GM23338 (cell line): ENCODE measurements around the gene ALG14. TPM values are rescaled to one million over a fixed set of nuclear protein-coding genes. Genes with fewer than 3 reads are reported as not detected.

ENCODE experiments used
- ATAC-seq: fragments of 200-7000 bp; cut with Tn5 transposase; 3 replicates; pipeline ENCODE4 v1.9.1; 2020
- DNase-seq: peaks from one replicate; pipeline ENCODE4 v3.0.0-alpha.2; 2015; ENCODE audit warnings: low spot score
- H2AFZ ChIP-seq: fragments of 200-600 bp; sonication (generic); 2 replicates; pipeline ENCODE4 v1.8.0; 2016; ENCODE audit warnings: antibody characterized with exemption, mild to moderate bottlenecking, moderate library complexity
- H3F3A ChIP-seq: fragments of 200-600 bp; sonication (generic); replicated peaks from 2 replicates; pipeline ENCODE4 v1.8.0; 2017; ENCODE audit warnings: antibody characterized with exemption, mixed run types, low read depth
- H3K27ac ChIP-seq: fragments of 200-600 bp; sonication (generic); 2 replicates; pipeline ENCODE4 v1.6.1; 2016; ENCODE audit warnings: low read depth
- H3K27me3 ChIP-seq: fragments of 200-600 bp; sonication (generic); 2 replicates; pipeline ENCODE4 v1.8.0; 2016; ENCODE audit warnings: mild to moderate bottlenecking, mixed run types, moderate library complexity; ENCODE audit not compliant: insufficient read depth
- H3K36me3 ChIP-seq: fragments of 200-600 bp; sonication (generic); 2 replicates; pipeline ENCODE4 v1.8.0; 2016; ENCODE audit warnings: mild to moderate bottlenecking; ENCODE audit not compliant: insufficient read depth
- H3K4me1 ChIP-seq: fragments of 200-600 bp; sonication (generic); 2 replicates; pipeline ENCODE4 v1.8.0; 2016; ENCODE audit warnings: mild to moderate bottlenecking, moderate library complexity; ENCODE audit not compliant: insufficient read depth
- H3K4me2 ChIP-seq: fragments of 200-600 bp; sonication (generic); 2 replicates; pipeline ENCODE4 v1.7.1; 2017; ENCODE audit warnings: mixed run types
- H3K4me3 ChIP-seq: fragments of 200-600 bp; sonication (generic); 2 replicates; pipeline ENCODE4 v1.6.1; 2016; ENCODE audit warnings: mixed run types
- H3K79me2 ChIP-seq: fragments of 200-600 bp; sonication (generic); replicated peaks from 2 replicates; pipeline ENCODE4 v1.8.0; 2017; ENCODE audit warnings: mild to moderate bottlenecking; ENCODE audit not compliant: insufficient read depth
- H3K9me2 ChIP-seq: fragments of 200-600 bp; sonication (generic); 2 replicates; pipeline ENCODE4 v1.8.0; 2017; ENCODE audit not compliant: insufficient read depth
- H4K20me1 ChIP-seq: fragments of 200-600 bp; sonication (generic); replicated peaks from 2 replicates; pipeline ENCODE4 v1.8.0; 2017; ENCODE audit warnings: mild to moderate bottlenecking; ENCODE audit not compliant: insufficient read depth
- H3K27ac Mint-ChIP-seq: 2 replicates; pipeline ENCODE4 v1.8.0; 2020; ENCODE audit warnings: inconsistent platforms, mild to moderate bottlenecking, moderate library complexity, mixed read lengths
- H3K27me3 Mint-ChIP-seq: 3 replicates; pipeline ENCODE4 v1.8.0; 2022; ENCODE audit warnings: low read depth, mild to moderate bottlenecking, moderate library complexity, mixed read lengths, inconsistent platforms; ENCODE audit not compliant: insufficient read depth, poor library complexity
- H3K36me3 Mint-ChIP-seq: 3 replicates; pipeline ENCODE4 v1.8.0; 2021; ENCODE audit warnings: low read depth, mild to moderate bottlenecking, inconsistent platforms, moderate library complexity, mixed read lengths
- H3K4me1 Mint-ChIP-seq: 3 replicates; pipeline ENCODE4 v1.8.0; 2020; ENCODE audit warnings: mild to moderate bottlenecking, inconsistent platforms, mixed read lengths
- H3K4me3 Mint-ChIP-seq: 3 replicates; pipeline ENCODE4 v1.8.0; 2021; ENCODE audit warnings: moderate library complexity, mild to moderate bottlenecking, inconsistent platforms, mixed read lengths
- H3K9me3 Mint-ChIP-seq: 3 replicates; pipeline ENCODE4 v1.8.0; 2020; ENCODE audit warnings: moderate library complexity, mild to moderate bottlenecking, inconsistent platforms, mixed read lengths
- CREB1 ChIP-seq: fragments of 250-450 bp; sonication (Bioruptor Pico); IDR thresholded peaks from 2 replicates; pipeline ENCODE4 v1.5.0; 2020; ENCODE audit warnings: low read depth, mild to moderate bottlenecking, moderate library complexity
- ETS1 ChIP-seq: IDR thresholded peaks from 2 replicates; pipeline ENCODE4 v1.6.1; 2016; ENCODE audit warnings: antibody characterized with exemption
- EZH2 ChIP-seq: fragments of 200-600 bp; sonication (generic); IDR thresholded peaks from one replicate; pipeline ENCODE4 v1.8.0; 2017; ENCODE audit warnings: antibody characterized with exemption, mild to moderate bottlenecking, low read depth; ENCODE audit not compliant: unreplicated experiment
- JUNB ChIP-seq: IDR thresholded peaks from one replicate; pipeline ENCODE4 v1.6.1; 2016; ENCODE audit warnings: antibody characterized with exemption; ENCODE audit not compliant: unreplicated experiment
- NANOG ChIP-seq: IDR thresholded peaks from 2 replicates; pipeline ENCODE4 v1.6.1; 2016; ENCODE audit warnings: antibody characterized with exemption, borderline replicate concordance
- POLR2AphosphoS5 ChIP-seq: IDR thresholded peaks from 2 replicates; pipeline ENCODE4 v1.6.1; 2016; ENCODE audit warnings: antibody characterized with exemption, low read depth
- STAT1 ChIP-seq: IDR thresholded peaks from one replicate; pipeline ENCODE4 v1.6.1; 2016; ENCODE audit warnings: antibody characterized with exemption; ENCODE audit not compliant: unreplicated experiment
- ZNF331 ChIP-seq: fragments of 250-450 bp; sonication (Bioruptor Pico); IDR thresholded peaks from 2 replicates; pipeline ENCODE4 v1.5.0; 2020; ENCODE audit warnings: low read depth, mild to moderate bottlenecking, moderate library complexity
- ZNF462 ChIP-seq: fragments of 250-450 bp; sonication (Bioruptor Pico); IDR thresholded peaks from 2 replicates; pipeline ENCODE4 v1.5.0; 2020; ENCODE audit warnings: mild to moderate bottlenecking, moderate library complexity
- polyA plus RNA-seq: library from polyadenylated mRNA; unstranded; fragments of >200 nt; fragmentation: Nextera tagmentation; extraction: Ambion mirVana; gene quantifications from 2 replicates; pipeline ENCODE4 v1.2.1, GENCODE V29; 2016
- total RNA-seq: library from RNA; depleted of rRNA; stranded (reverse); fragments of >200 nt; shearing (Covaris generic); gene quantifications from 2 replicates; pipeline ENCODE4 v1.2.3, GENCODE V29; 2014

Gene ALG14
- total and polyA plus RNA-seq, 2 experiments from 2014 or later, result 0.42 to 2.8 TPM

- TF ChIP-seq ZNF462 (no peak), POLR2AphosphoS5 (no peak)
Measured at GRCh38 chr1:94969137-94969536, 103.6 kb downstream of the ALG14 start (continued).

- no peak overlapping the region for H2AFZ ChIP-seq
- peaks cover 6% of the 10 kb centered on the region for H3K4me1 Mint-ChIP-seq
- no peak for ATAC-seq
- no peak for TF ChIP-seq JUNB
- no peak for TF ChIP-seq ZNF331
- no peak for TF ChIP-seq EZH2
- no peak for TF ChIP-seq CREB1 (CRISPR knock-in tag)
- TF ChIP-seq ZNF462, result no peak
- no peak for TF ChIP-seq ETS1
- TF ChIP-seq NANOG, result no peak
- TF ChIP-seq STAT1, result no peak
Measured at GRCh38 chr1:94966033-94966432, 106.7 kb downstream of the ALG14 start.

More at GRCh38 chr1:94966033-94966432, 106.7 kb downstream of the ALG14 start:
- H3K79me2 ChIP-seq, result no peaks in the 10 kb centered on the region
- H3K9me3 Mint-ChIP-seq, result no peaks in the 10 kb centered on the region
- no peak overlapping the region for H3K4me2 ChIP-seq
- H3K27me3 ChIP-seq, result no peaks in the 10 kb centered on the region
- H3K9me2 ChIP-seq, result no peaks in the 10 kb centered on the region
- no peak overlapping the region for H3K4me3 Mint-ChIP-seq
- H3K36me3 ChIP-seq, result no peaks in the 10 kb centered on the region
- H3F3A ChIP-seq, result no peaks in the 10 kb centered on the region
- H3K27ac Mint-ChIP-seq, result no peak overlapping the region
- no peak overlapping the region for H3K27ac ChIP-seq
- H4K20me1 ChIP-seq, result no peaks in the 10 kb centered on the region
- no peak overlapping the region for H3K4me3 ChIP-seq
- no peaks in the 10 kb centered on the region; the same call in 2 of the 3 replicates for H3K36me3 Mint-ChIP-seq
- H3K27me3 Mint-ChIP-seq, result peaks cover 4% of the 10 kb centered on the region
- H3K4me1 ChIP-seq, result peaks cover 4% of the 10 kb centered on the region; the same call in 1 of the 2 replicates
- no peak for DNase-seq
